ENCODE measurements around the gene FAM184B. TPM values are rescaled to one million over a fixed set of nuclear protein-coding genes. Genes with fewer than 3 reads are reported as not detected.

The FAM184B gene
- total and polyA plus RNA-seq, 2 experiments from 2014 or later = not detected

GRCh38 chr4:17723648-17724047 is 57.8 kb downstream of the FAM184B start:
- TF ChIP-seq EZH2 (IDR thresholded peaks at IDR 0.05; ENCODE audit: borderline replicate concordance) = no peak
- TF ChIP-seq CTCF (IDR thresholded peaks at IDR 0.05; ENCODE audit: poor library complexity) = no peak
- TF ChIP-seq EZH2phosphoT487 (IDR thresholded peaks at IDR 0.05; ENCODE audit: low read depth, severe bottlenecking, unreplicated experiment) = no peak
- Histone ChIP-seq H3K9me3 (ENCODE audit: low read depth) (no peaks in the 10 kb centered on the region), H3K9me2 (replicated peaks; ENCODE audit: insufficient read depth) (no peaks in the 10 kb centered on the region), H3K4me1 (ENCODE audit: insufficient read depth) (no peaks in the 10 kb centered on the region), H3K4me3 (no peak overlapping the region), H2AFZ (no peak overlapping the region), H3K36me3 (replicated peaks; ENCODE audit: insufficient read depth, low read depth) (no peaks in the 10 kb centered on the region), H4K20me1 (ENCODE audit: insufficient read depth, poor library complexity, severe bottlenecking) (no peaks in the 10 kb centered on the region), H3K27me3 (no peaks in the 10 kb centered on the region), H3K27ac (no peak overlapping the region), H3K4me2 (no peak overlapping the region), H3K79me2 (no peaks in the 10 kb centered on the region)
- WGBS (ENCODE audit: low lambda C conversion rate, missing lambda C conversion rate) = 85% methylated on average over 7 of the region's 7 CpGs
- DNase-seq (ENCODE audit: low spot score) = no peak

- Histone ChIP-seq H3K27me3 (no peaks in the 10 kb centered on the region), H2AFZ (no peak overlapping the region), H3K4me2 (no peak overlapping the region), H4K20me1 (ENCODE audit: insufficient read depth, poor library complexity, severe bottlenecking) (no peaks in the 10 kb centered on the region), H3K9me2 (replicated peaks; ENCODE audit: insufficient read depth) (no peaks in the 10 kb centered on the region), H3K27ac (no peak overlapping the region), H3K4me3 (no peak overlapping the region), H3K79me2 (no peaks in the 10 kb centered on the region), H3K36me3 (replicated peaks; ENCODE audit: insufficient read depth, low read depth) (no peaks in the 10 kb centered on the region), H3K9me3 (ENCODE audit: low read depth) (no peaks in the 10 kb centered on the region), H3K4me1 (ENCODE audit: insufficient read depth) (no peaks in the 10 kb centered on the region)
- DNase-seq (ENCODE audit: low spot score) = no peak
- TF ChIP-seq CTCF (IDR thresholded peaks at IDR 0.05; ENCODE audit: poor library complexity) = no peak
- TF ChIP-seq EZH2phosphoT487 (IDR thresholded peaks at IDR 0.05; ENCODE audit: low read depth, severe bottlenecking, unreplicated experiment) = no peak
- no peak for TF ChIP-seq EZH2 (IDR thresholded peaks at IDR 0.05; ENCODE audit: borderline replicate concordance)
- WGBS (ENCODE audit: low lambda C conversion rate, missing lambda C conversion rate) = 84% methylated on average over 3 of the region's 3 CpGs
These were observed 59.1 kb downstream of the FAM184B start for GRCh38 chr4:17722356-17722700.

GRCh38 chr4:17721496-17722355 is 59.7 kb downstream of the FAM184B start:
- Histone ChIP-seq H3K36me3 (replicated peaks; ENCODE audit: insufficient read depth, low read depth) (no peaks in the 10 kb centered on the region), H4K20me1 (ENCODE audit: insufficient read depth, poor library complexity, severe bottlenecking) (no peaks in the 10 kb centered on the region), H3K9me3 (ENCODE audit: low read depth) (no peaks in the 10 kb centered on the region), H3K27ac (no peak overlapping the region), H3K9me2 (replicated peaks; ENCODE audit: insufficient read depth) (no peaks in the 10 kb centered on the region), H3K4me2 (no peak overlapping the region), H3K27me3 (no peaks in the 10 kb centered on the region), H3K4me3 (no peak overlapping the region), H3K4me1 (ENCODE audit: insufficient read depth) (no peaks in the 10 kb centered on the region), H3K79me2 (no peaks in the 10 kb centered on the region), H2AFZ (no peak overlapping the region)
- WGBS (ENCODE audit: low lambda C conversion rate, missing lambda C conversion rate) = 81% methylated on average over 16 of the region's 16 CpGs
- DNase-seq (ENCODE audit: low spot score) = no peak
- no peak for TF ChIP-seq CTCF (IDR thresholded peaks at IDR 0.05; ENCODE audit: poor library complexity)
- no peak for TF ChIP-seq EZH2phosphoT487 (IDR thresholded peaks at IDR 0.05; ENCODE audit: low read depth, severe bottlenecking, unreplicated experiment)
- no peak for TF ChIP-seq EZH2 (IDR thresholded peaks at IDR 0.05; ENCODE audit: borderline replicate concordance)
